HG03060 (cell line): ENCODE results near the gene EHD3.

ENCODE experiments used
- ATAC-seq: cut with Tn5 transposase; IDR thresholded peaks from one replicate; pipeline ENCODE4 v1.9.1; 2021; ENCODE audit warnings: low read depth, moderate number of reproducible peaks; ENCODE audit not compliant: unreplicated experiment

EHD3 gene

GRCh38 chr2:31212659-31213600, 21.0 kb upstream of the EHD3 start:
- ATAC-seq, result no peak

DNA sequence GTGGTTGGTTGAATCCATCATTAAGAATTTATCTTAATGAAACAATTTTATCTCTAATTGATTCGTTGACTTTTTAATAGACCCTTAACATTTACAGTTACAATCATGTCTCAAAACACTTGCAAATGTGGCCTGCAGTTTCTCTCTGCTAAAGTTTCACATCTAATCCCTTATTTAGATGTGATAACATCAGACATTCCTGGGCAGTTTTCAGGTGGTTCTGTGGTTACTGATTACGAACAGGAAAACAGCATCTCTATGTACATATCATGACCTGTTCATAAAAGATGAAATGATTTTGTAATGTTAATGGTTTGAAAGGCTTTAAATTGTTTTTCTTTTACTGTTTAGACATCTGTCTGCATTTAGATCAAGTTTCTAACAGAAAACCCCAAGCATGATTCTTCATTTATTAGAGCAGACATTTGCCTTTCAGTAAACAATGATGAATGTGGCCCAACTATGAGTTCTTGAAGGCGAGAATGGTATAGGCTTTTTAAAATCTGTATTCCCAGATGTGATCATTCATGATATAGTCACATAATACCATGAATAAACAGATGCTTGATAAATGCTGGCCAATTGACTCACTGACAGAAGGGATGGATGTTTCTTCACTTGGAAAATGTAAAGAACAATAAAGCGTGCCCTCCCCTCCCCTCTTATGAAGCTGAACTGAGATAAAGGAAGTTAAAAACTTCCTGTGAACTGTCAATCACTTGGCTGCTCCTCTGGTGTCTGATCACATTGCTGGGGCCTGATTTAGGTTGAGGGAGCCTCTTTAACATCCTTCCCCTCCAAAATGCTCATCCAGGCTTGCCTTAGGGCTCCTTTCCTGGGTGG, 20.1 kb upstream of the EHD3 start:
- ATAC-seq, result no peak

DNA sequence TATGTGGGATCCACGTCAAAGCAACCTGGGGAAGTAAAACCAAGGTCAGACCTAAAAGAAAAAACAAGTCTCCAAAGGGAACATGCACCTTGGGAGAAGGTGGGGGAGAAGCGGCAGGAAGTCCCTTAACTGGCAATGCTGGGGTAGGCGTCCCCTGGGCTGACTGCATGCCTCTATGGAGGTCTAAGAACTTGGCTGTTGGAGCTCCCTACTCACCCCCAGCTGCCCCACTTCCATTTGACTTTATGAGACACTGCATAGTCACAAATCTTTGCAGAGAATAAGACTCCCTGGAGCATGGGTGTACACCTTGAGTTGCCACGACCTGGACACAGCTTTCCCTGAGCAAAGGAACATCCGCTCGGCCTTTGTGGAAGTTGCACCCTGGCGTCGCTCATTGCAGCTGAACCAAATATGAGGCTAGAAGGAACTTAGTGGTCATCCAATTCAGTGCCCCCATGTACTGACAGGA, 19.5 kb upstream of the EHD3 start:
- ATAC-seq, result no peak

DNA sequence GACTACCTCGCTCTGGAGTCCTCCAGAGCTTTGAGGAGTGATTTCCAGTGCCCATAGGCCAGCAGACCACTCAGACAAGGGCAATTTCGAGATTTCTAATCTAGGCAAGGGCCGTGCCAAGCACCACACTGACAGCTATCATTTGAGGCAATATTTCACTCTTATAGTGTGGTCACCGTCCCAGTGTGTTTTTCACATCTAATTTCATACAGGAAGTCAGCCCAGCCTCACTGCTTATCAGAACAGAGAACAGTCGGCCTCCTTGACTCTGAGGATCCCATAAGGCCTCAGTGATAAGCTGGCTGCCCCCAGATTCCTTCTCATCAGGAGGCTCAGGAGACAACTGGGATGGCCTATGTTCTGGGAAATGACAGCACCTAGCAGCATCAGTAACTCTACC, 17.2 kb upstream of the EHD3 start:
- ATAC-seq, result peak; percentile 36

DNA sequence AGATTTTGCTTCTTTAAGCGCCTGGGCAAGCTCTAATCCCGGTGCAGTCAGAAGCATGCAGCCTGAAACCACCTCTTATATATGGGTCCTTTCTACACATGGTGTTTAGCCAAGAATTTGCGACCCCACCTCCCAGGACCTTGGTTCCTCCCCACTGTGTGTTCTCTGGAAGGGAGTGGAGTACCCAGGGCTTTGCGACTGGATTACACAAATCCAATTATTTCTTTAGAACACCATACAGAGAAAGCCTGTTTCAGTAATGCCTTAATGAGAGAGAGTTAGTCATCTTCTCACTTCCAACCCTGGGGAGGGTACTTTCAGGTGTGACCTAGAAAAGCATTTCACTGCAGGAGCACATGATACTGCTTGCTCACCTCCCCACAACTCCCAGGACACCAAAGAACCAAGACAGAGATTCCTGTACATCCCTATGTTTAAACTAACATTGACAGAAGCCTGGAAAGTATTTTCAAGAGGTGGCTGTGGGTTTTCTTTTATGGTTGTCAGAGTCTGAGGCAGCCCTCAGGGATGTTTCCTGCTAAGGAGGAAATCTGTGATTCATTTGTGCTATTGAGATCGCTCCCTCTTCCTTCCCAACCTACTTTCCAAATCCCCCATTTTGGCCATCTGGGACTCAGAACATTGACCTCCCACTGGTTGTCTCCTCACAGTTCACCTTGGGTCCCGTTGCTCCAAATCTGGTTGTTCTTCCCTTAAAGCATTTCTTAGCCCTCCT, 16.3 kb upstream of the EHD3 start, which contains the start of gene CAPN14:
TSS of gene CAPN14 (minus strand) at position 51 of the 736 bp plus-strand sequence. CDS start 12,068 bp downstream, outside the sequence.
- no peak for ATAC-seq

DNA sequence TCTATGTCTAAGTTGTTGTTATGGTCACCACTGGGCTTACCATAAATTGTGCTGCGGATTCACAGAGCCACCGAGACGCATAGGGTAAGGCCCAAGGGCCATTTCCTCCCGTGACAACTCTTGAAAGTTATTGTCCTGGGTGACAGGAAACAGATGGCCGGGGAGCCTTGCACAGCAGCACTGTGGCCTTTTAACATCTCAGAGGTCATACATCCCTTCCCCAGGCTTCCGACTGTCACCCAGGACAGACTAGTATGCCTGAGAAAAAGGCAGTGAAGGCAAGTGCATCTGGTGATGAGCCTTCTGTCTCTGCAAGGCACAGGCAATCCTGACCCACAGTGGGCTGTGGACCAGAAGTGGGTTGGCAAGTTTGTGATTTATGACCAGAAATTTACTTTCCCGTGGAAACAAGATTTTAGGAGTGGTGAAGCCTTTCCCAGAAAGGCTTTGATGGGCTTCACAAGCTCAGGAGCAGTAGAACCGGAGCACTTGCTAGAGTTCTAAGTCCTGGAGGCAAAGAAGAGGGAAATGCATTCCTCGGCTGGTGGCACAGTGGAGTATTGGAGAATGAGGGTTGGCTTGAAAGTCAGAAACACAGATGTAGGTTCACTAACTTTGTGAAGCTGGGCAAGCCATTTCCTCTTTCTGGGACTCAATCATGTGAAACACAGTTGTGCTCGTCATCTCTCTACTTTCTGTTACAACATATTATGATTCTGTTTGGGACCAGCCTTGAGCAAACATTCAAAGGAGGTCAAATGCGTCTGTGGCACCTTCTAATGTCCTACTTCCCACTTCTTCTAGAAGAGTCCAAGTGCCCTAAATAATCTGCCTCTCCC, 14.6 kb upstream of the EHD3 start:
- peak; percentile 54 for ATAC-seq

GRCh38 chr2:31221544-31221943, 12.4 kb upstream of the EHD3 start:
- ATAC-seq, result no peak

GRCh38 chr2:31222071-31222470, 11.9 kb upstream of the EHD3 start:
- no peak for ATAC-seq

DNA sequence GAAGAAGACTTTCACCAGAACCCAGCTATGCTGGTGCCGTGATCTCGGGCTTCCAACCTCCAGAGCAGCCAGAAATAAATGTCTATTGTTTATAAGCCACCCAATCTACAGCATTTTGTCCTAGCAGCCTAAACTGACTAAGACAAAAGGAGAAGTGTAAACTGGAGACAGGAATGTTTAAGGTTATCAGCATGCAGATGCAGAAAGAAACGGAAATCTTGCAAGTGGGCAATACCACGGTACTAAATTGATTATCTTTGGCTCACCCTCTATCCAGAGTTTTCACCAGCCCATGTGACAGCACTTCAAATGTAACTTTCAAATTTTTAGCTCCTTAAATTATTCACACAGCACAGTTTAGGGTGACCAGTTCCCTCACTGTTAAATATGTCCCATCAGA, 10.9 kb upstream of the EHD3 start:
- no peak for ATAC-seq

- ATAC-seq, result no peak
Measured at GRCh38 chr2:31223749-31224148, 10.2 kb upstream of the EHD3 start.

GRCh38 chr2:31226266-31226665, 7.7 kb upstream of the EHD3 start:
- no peak for ATAC-seq

- no peak for ATAC-seq
Measured at GRCh38 chr2:31227110-31227509, 6.8 kb upstream of the EHD3 start.

DNA sequence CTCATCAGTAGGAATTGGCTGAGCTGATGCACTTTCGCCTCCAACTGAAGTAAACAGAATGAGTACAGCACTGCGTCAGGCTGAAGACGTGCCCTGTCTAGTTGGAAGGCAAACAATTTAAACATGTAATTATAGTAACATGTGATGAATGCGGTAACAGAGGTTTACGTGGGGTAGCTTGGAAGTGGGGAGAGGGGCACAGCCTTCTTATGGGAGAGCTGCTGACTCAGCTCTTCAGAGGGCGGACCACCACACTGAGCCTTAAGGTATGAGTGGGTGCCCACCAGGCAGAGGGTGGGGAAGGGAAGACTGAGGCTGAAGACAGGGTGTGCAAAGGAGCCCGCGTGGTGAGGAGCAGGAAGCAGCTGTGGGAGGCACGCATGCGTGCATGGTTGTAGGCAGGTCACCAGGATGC, 6.2 kb upstream of the EHD3 start:
- no peak for ATAC-seq

DNA sequence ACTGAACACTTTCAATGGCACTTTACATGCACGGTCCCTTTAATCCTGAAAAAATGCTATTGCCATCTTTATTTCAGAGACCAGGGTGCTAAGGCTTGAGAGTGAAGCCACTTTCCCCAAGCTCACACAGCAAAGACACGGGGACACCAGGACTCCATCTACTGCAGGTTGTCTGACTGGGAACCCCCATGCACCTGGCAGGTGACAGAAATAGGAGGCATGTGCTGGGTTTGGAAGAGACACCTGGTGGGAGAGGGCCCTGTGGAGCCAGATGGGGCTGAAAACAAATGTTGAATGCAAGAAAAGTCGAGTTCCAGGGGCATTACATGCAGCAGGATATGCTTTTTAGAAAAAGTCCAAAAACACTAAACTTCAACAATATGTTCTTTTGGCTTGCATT, 5.2 kb upstream of the EHD3 start:
- ATAC-seq, result no peak

DNA sequence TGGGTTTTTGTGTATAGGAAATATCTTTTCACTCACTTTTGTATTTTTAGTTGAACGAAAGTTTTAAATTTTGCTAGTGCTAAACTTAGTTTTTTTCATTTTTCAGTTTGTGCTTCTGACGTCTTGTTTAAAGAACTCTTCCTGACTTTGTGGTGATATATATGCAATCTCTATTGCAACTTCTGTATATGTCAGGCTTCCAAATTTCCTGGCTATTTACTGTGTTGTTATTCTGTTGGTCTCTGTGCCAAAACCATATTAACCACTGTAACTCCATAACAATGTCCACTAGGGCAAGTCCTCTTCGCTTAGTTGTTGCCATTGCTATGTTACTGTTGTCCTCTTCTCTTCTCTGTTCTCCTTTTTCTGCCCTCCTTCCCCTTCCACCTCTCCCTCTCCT, 3.2 kb upstream of the EHD3 start:
- ATAC-seq, result no peak

- no peak for ATAC-seq
Measured at GRCh38 chr2:31231571-31232302, 2.2 kb upstream of the EHD3 start.

GRCh38 chr2:31232586-31232985, 1.4 kb upstream of the EHD3 start:
- no peak for ATAC-seq

DNA sequence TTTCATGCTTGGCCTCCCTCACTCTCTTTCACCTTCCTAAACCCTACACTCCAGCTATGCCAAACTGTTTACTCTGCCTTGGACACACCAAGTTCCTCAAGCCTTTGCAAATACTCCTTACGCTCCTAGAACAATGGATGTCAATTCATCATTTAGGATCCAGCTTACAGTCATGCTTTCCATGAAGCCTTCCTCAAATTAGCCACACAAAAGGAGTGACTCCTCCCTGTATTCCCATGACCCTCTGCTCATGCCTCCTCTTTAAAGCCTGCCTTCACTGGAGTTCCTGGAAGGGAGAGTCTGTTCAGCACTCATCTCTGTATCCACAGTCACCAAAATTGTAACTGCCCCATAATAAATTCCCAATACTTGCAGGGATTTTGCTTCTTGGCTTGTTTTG, 721 bp upstream of the EHD3 start:
- no peak for ATAC-seq
